ENCODE measurements around the gene SUMO2. TPM values are rescaled to one million over a fixed set of nuclear protein-coding genes. Genes with fewer than 3 reads are reported as not detected.

The SUMO2 gene
- total RNA-seq, 2 donors from 2014 or later, result 586 to 714 TPM

DNA sequence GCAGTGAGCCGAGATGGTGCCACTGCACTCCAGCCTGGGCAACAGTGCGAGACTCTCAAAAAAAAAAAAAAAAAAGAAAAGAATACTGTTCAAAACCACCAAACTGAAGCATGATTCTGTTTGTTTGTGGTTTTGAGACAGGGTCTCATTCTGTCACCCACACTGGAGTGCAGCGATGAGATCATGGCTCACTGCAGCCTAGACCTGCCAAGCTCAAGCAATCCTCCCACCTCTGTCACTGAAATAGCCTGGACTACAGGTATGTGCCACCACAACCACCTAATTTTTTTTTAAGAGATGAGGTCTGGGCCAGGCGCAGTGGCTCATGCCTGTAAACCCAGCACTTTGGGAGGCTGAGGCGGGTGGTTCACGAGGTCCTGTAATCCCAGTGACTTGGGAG, 4.3 kb downstream of the SUMO2 start:
- no peak for DNase-seq
- Histone ChIP-seq H3K4me3 (ENCODE audit: low read length) (no peak overlapping the region), H3K27ac (ENCODE audit: low read depth, low read length) (no peak overlapping the region), H3K4me1 (ENCODE audit: control insufficient read depth, insufficient read depth, low read length) (no peaks in the 10 kb centered on the region), H3K27me3 (ENCODE audit: control insufficient read depth, insufficient read depth, low read length, poor library complexity, severe bottlenecking) (no peaks in the 10 kb centered on the region), H3K36me3 (ENCODE audit: control insufficient read depth, insufficient read depth, low read length) (peaks cover 72% of the 10 kb centered on the region), H3K9me3 (ENCODE audit: control insufficient read depth, low read length) (no peaks in the 10 kb centered on the region), H3K9ac (ENCODE audit: extremely low read depth, low read length, poor library complexity, severe bottlenecking) (no peak overlapping the region)
- Mint-ChIP-seq H3K27ac (peak overlapping the region; percentile 44), H3K4me3 (no peak overlapping the region), H3K36me3 (ENCODE audit: low read depth) (peaks cover 59% of the 10 kb centered on the region), H3K9me3 (no peaks in the 10 kb centered on the region), H3K4me1 (peaks cover 9% of the 10 kb centered on the region), H3K27me3 (ENCODE audit: insufficient read depth) (no peaks in the 10 kb centered on the region)
- WGBS, 2 experiments (ENCODE audit: insufficient coverage in 1 of 2, insufficient read length in 1 of 2), result 89 to 98% methylated on average over 5 to 6 of the region's 6 CpGs
- TF ChIP-seq, protein P1, sequence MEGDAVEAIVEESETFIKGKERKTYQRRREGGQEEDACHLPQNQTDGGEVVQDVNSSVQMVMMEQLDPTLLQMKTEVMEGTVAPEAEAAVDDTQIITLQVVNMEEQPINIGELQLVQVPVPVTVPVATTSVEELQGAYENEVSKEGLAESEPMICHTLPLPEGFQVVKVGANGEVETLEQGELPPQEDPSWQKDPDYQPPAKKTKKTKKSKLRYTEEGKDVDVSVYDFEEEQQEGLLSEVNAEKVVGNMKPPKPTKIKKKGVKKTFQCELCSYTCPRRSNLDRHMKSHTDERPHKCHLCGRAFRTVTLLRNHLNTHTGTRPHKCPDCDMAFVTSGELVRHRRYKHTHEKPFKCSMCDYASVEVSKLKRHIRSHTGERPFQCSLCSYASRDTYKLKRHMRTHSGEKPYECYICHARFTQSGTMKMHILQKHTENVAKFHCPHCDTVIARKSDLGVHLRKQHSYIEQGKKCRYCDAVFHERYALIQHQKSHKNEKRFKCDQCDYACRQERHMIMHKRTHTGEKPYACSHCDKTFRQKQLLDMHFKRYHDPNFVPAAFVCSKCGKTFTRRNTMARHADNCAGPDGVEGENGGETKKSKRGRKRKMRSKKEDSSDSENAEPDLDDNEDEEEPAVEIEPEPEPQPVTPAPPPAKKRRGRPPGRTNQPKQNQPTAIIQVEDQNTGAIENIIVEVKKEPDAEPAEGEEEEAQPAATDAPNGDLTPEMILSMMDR (conservative IDR thresholded peaks at IDR 0.05), result no peak

DNA sequence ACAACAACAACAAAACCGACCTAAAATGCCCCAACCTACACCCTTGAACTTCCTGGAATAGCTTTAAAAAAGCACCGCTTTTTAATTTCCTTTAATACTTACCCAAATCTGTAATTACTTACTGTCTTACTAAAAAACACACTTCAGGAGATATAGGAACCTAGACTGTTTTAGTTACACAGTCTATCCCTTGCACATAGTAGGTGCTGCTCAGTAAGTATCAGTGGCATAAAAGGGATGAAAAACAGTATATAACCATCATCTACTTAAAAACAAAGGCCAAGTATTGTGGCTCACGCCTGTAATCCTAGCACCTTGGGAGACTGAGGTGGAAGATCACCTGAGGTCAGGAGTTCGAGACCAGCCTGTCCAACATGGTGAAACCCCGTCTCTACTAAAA, 6.1 kb downstream of the SUMO2 start:
- 94 to 100% methylated on average over 5 of the region's 5 CpGs for WGBS, 2 experiments (ENCODE audit: insufficient coverage in 1 of 2, insufficient read length in 1 of 2)
- Mint-ChIP-seq H3K9me3 (no peaks in the 10 kb centered on the region), H3K4me1 (peaks cover 10% of the 10 kb centered on the region), H3K27ac (peak overlapping the region; percentile 66), H3K4me3 (no peak overlapping the region), H3K36me3 (ENCODE audit: low read depth) (peaks cover 73% of the 10 kb centered on the region), H3K27me3 (ENCODE audit: insufficient read depth) (no peaks in the 10 kb centered on the region)
- no peak overlapping the region for H3K4me3 ChIP-seq (ENCODE audit: low read length)
- H3K9me3 ChIP-seq (ENCODE audit: control insufficient read depth, low read length), result no peaks in the 10 kb centered on the region
- TF ChIP-seq, protein P1 (conservative IDR thresholded peaks at IDR 0.05), result no peak
- H3K9ac ChIP-seq (ENCODE audit: extremely low read depth, low read length, poor library complexity, severe bottlenecking), result no peak overlapping the region
- peaks cover 3% of the 10 kb centered on the region for H3K4me1 ChIP-seq (ENCODE audit: control insufficient read depth, insufficient read depth, low read length)
- peaks cover 90% of the 10 kb centered on the region for H3K36me3 ChIP-seq (ENCODE audit: control insufficient read depth, insufficient read depth, low read length)
- no peak overlapping the region for H3K27ac ChIP-seq (ENCODE audit: low read depth, low read length)
- no peaks in the 10 kb centered on the region for H3K27me3 ChIP-seq (ENCODE audit: control insufficient read depth, insufficient read depth, low read length, poor library complexity, severe bottlenecking)
- DNase-seq, result no peak

DNA sequence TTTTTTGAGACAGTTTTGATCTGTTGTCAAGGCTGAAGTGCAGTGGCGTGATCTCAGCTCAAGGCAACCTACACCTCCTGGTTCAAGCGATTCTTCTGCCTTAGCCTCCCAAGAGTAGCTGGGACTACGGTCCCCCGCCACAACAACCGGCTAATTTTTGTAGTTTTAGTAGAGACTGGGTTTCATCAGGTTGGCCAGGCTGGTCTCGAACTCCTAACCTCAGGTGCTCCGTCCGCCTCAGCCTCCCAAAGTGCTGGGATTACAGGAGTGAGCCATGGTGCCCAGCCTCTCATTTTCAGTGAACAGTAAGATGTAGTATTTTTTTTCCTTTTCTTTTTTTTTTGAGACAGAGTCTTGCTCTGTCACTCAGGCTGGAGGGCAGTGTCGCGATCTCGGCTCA, 7.8 kb downstream of the SUMO2 start:
- Mint-ChIP-seq H3K4me1 (peaks cover 2% of the 10 kb centered on the region), H3K27ac (no peak overlapping the region), H3K36me3 (ENCODE audit: low read depth) (peaks cover 69% of the 10 kb centered on the region), H3K27me3 (ENCODE audit: insufficient read depth) (no peaks in the 10 kb centered on the region), H3K9me3 (no peaks in the 10 kb centered on the region), H3K4me3 (no peak overlapping the region)
- Histone ChIP-seq H3K4me3 (ENCODE audit: low read length) (no peak overlapping the region), H3K9ac (ENCODE audit: extremely low read depth, low read length, poor library complexity, severe bottlenecking) (no peak overlapping the region), H3K9me3 (ENCODE audit: control insufficient read depth, low read length) (no peaks in the 10 kb centered on the region), H3K27ac (ENCODE audit: low read depth, low read length) (no peak overlapping the region), H3K4me1 (ENCODE audit: control insufficient read depth, insufficient read depth, low read length) (peaks cover 3% of the 10 kb centered on the region), H3K36me3 (ENCODE audit: control insufficient read depth, insufficient read depth, low read length) (peaks cover 96% of the 10 kb centered on the region), H3K27me3 (ENCODE audit: control insufficient read depth, insufficient read depth, low read length, poor library complexity, severe bottlenecking) (no peaks in the 10 kb centered on the region)
- 96 to 97% methylated on average over 8 to 11 of the region's 11 CpGs for WGBS, 2 experiments (ENCODE audit: insufficient coverage in 1 of 2, insufficient read length in 1 of 2)
- TF ChIP-seq, protein P1 (conservative IDR thresholded peaks at IDR 0.05), result no peak
- no peak for DNase-seq

All from endodermal cell (in vitro differentiated cells).